Neural cell (in vitro differentiated cells): ENCODE results near the gene GPR78. TPM values are rescaled to one million over a fixed set of nuclear protein-coding genes. Genes with fewer than 3 reads are reported as not detected.

Experiments
- H2AFZ ChIP-seq: fragments of 200-600, 300-800 bp; sonication (generic), shearing (Covaris generic); 2 replicates; pipeline ENCODE4 v1.6.0; 2014; ENCODE audit warnings: low read depth, mild to moderate bottlenecking, antibody characterized with exemption, low read length, moderate library complexity
- H3F3A ChIP-seq: fragments of 200-600 bp; shearing (Covaris generic); 2 replicates; pipeline ENCODE4 v1.6.1; 2016; ENCODE audit warnings: mild to moderate bottlenecking, moderate library complexity, mixed read lengths, antibody characterized with exemption, low read length; ENCODE audit not compliant: insufficient read depth, poor library complexity, severe bottlenecking
- H3K27ac ChIP-seq: fragments of 200-600, 300-800 bp; sonication (generic), shearing (Covaris generic); 2 replicates; pipeline ENCODE4 v1.5.1; 2014; ENCODE audit warnings: mild to moderate bottlenecking, low read length, moderate library complexity
- H3K27me3 ChIP-seq: fragments of 300-800, 200-600 bp; sonication (generic), shearing (Covaris generic); 2 replicates; pipeline ENCODE4 v1.6.0; 2014; ENCODE audit warnings: mild to moderate bottlenecking, low read depth, low read length, moderate library complexity; ENCODE audit not compliant: insufficient read depth
- H3K36me3 ChIP-seq: fragments of 300-800, 200-600 bp; sonication (generic), shearing (Covaris generic); 2 replicates; pipeline ENCODE4 v1.5.1; 2014; ENCODE audit warnings: mild to moderate bottlenecking, antibody characterized with exemption, low read length, moderate library complexity; ENCODE audit not compliant: insufficient read depth
- H3K4me2 ChIP-seq: fragments of 300-800, 200-600 bp; sonication (generic), shearing (Covaris generic); 2 replicates; pipeline ENCODE4 v1.6.0; 2014; ENCODE audit warnings: mild to moderate bottlenecking, low read length
- H3K4me3 ChIP-seq: fragments of 300-800, 200-600 bp; sonication (generic), shearing (Covaris generic); 2 replicates; pipeline ENCODE4 v1.5.1; 2014; ENCODE audit warnings: mild to moderate bottlenecking, low read length, moderate library complexity
- H3K79me2 ChIP-seq: fragments of 200-600 bp; shearing (Covaris generic); replicated peaks from 2 replicates; pipeline ENCODE4 v1.6.0; 2014; ENCODE audit warnings: mild to moderate bottlenecking, low read length, moderate library complexity; ENCODE audit not compliant: insufficient read depth
- H3K9ac ChIP-seq: fragments of 300-800, 200-600 bp; sonication (generic), shearing (Covaris generic); 2 replicates; pipeline ENCODE4 v1.6.1; 2016; ENCODE audit warnings: mild to moderate bottlenecking, low read length, mixed read lengths
- H3K9me2 ChIP-seq: fragments of 200-600 bp; shearing (Covaris generic); 2 replicates; pipeline ENCODE4 v1.6.1; 2016; ENCODE audit warnings: mild to moderate bottlenecking, low read length, mixed read lengths; ENCODE audit not compliant: insufficient read depth
- H3K9me3 ChIP-seq: fragments of 200-600, 300-800 bp; sonication (generic), shearing (Covaris generic); 2 replicates; pipeline ENCODE4 v1.6.1; 2016; ENCODE audit warnings: mild to moderate bottlenecking, mixed run types, low read length, moderate library complexity, mixed read lengths
- H4K20me1 ChIP-seq: fragments of 200-600 bp; shearing (Covaris generic); 2 replicates; pipeline ENCODE4 v1.6.1; 2016; ENCODE audit warnings: mild to moderate bottlenecking, mixed run types; ENCODE audit not compliant: insufficient read depth
- EZH2 ChIP-seq: fragments of 200-600, 300-800 bp; shearing (Covaris generic), sonication (generic); IDR thresholded peaks from 2 replicates; pipeline ENCODE4 v1.6.1; 2014; ENCODE audit warnings: antibody characterized with exemption, low read length, borderline replicate concordance, mild to moderate bottlenecking; ENCODE audit not compliant: insufficient read depth, poor library complexity, severe bottlenecking
- MXI1 ChIP-seq: fragments of 450-650 bp; conservative IDR thresholded peaks from 2 replicates; pipeline ENCODE4 v1.6.1; 2014; ENCODE audit warnings: antibody characterized with exemption, mild to moderate bottlenecking; ENCODE audit not compliant: poor library complexity, severe bottlenecking
- POLR2AphosphoS5 ChIP-seq: IDR thresholded peaks from 2 replicates; pipeline ENCODE4 v1.6.1; 2012
- RAD21 ChIP-seq: fragments of 450-650 bp; conservative IDR thresholded peaks from 2 replicates; pipeline ENCODE4 v1.6.1; 2014; ENCODE audit warnings: antibody characterized with exemption, mild to moderate bottlenecking, moderate library complexity
- SMC3 ChIP-seq: fragments of 450-650 bp; conservative IDR thresholded peaks from 2 replicates; pipeline ENCODE4 v1.6.1; 2014; ENCODE audit warnings: antibody characterized with exemption, mild to moderate bottlenecking, moderate library complexity; ENCODE audit not compliant: poor library complexity
- TAF1 ChIP-seq: IDR thresholded peaks from 2 replicates; pipeline ENCODE4 v1.6.1; 2012; ENCODE audit warnings: low read depth
- polyA plus RNA-seq: library from polyadenylated mRNA; depleted of rRNA; stranded (reverse); fragments of >200 nt; gene quantifications from 2 replicates; pipeline ENCODE4 v1.2.3, GENCODE V29; 2014
- TF ChIP-seq, protein P1 (sequence below): IDR thresholded peaks from 2 replicates; pipeline ENCODE4 v1.6.1; 2012; ENCODE audit warnings: borderline replicate concordance
- TF ChIP-seq, protein P2 (sequence below): fragments of 450-650 bp; IDR thresholded peaks from 2 replicates; pipeline ENCODE4 v1.5.1; 2014; ENCODE audit warnings: antibody characterized with exemption, mild to moderate bottlenecking, moderate library complexity; ENCODE audit not compliant: poor library complexity, severe bottlenecking

The GPR78 gene
- polyA plus RNA-seq, 1 donor from 2014 or later = not detected

DNA sequence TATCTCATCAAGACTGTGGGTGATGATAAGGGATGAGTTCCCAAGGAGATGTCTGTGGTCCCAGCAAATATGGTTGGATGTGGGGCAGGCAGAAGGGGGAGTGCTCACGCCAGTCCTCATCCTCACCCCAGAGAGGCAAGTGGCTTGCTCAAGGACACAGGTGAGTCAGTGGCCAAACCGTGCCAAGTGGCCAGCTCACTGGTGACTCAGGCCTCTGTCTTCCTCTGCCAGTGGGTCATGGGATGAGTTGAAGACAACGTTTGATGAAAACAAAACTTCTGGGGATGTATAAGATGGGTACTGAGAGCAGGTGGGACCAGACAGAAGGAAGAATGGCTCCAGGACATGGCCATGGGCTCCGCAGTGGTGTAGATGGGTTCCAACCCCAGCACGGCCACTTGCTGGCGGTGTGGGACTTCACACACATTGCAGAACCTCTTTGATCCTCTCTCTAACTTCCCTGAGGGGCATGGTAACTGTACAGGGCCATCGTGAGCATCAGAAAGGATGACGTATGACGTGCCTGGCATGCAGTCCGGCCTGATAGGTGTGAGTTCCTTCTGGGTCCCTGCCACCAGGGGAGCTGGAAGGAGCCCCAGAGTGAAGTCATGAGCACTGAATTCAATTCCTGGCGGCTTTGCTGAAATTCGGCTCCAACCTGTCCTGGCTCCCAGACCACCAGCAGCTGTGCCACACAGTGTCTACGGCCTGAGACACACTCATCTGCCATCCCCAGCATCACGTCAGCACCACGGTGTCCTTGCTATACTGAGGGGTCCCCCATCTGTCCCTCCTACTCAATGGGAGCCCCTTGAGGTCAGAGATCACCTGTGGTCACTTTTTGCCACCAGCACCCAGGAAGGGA is 41.3 kb upstream of the GPR78 start:
- Histone ChIP-seq H3K27me3 (no peaks in the 10 kb centered on the region), H3K36me3 (no peaks in the 10 kb centered on the region), H3F3A (no peaks in the 10 kb centered on the region), H4K20me1 (no peaks in the 10 kb centered on the region), H3K27ac (no peak overlapping the region), H3K9me2 (no peaks in the 10 kb centered on the region), H3K9ac (no peak overlapping the region), H3K4me3 (no peak overlapping the region), H3K79me2 (no peaks in the 10 kb centered on the region), H2AFZ (no peak overlapping the region), H3K9me3 (no peaks in the 10 kb centered on the region), H3K4me2 (no peak overlapping the region)
- TF ChIP-seq RAD21 (no peak), MXI1 (no peak), TAF1 (no peak), SMC3 (no peak)
- TF ChIP-seq, protein P1, sequence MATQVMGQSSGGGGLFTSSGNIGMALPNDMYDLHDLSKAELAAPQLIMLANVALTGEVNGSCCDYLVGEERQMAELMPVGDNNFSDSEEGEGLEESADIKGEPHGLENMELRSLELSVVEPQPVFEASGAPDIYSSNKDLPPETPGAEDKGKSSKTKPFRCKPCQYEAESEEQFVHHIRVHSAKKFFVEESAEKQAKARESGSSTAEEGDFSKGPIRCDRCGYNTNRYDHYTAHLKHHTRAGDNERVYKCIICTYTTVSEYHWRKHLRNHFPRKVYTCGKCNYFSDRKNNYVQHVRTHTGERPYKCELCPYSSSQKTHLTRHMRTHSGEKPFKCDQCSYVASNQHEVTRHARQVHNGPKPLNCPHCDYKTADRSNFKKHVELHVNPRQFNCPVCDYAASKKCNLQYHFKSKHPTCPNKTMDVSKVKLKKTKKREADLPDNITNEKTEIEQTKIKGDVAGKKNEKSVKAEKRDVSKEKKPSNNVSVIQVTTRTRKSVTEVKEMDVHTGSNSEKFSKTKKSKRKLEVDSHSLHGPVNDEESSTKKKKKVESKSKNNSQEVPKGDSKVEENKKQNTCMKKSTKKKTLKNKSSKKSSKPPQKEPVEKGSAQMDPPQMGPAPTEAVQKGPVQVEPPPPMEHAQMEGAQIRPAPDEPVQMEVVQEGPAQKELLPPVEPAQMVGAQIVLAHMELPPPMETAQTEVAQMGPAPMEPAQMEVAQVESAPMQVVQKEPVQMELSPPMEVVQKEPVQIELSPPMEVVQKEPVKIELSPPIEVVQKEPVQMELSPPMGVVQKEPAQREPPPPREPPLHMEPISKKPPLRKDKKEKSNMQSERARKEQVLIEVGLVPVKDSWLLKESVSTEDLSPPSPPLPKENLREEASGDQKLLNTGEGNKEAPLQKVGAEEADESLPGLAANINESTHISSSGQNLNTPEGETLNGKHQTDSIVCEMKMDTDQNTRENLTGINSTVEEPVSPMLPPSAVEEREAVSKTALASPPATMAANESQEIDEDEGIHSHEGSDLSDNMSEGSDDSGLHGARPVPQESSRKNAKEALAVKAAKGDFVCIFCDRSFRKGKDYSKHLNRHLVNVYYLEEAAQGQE = no peak

DNA sequence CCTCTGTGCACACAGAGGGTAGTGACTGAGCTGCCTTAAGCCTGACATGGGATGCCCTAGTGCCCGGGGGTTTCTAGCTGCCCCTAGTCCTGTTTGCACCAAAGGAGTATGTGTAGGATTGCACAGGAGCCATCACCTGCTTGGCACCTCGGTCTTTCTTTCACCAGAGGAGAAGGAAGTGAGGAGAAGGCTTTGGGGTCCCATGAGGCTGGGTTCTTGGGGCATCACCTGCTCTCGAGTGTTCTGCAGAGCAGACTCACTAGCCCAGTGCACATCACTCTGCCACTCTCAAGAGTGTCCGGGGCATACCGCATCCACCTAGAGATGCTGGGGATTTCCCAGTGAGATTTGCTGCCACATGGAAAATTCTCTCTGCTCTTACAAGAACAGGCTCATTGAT is 40.5 kb upstream of the GPR78 start:
- no peaks in the 10 kb centered on the region for H4K20me1 ChIP-seq
- H3K27me3 ChIP-seq = no peaks in the 10 kb centered on the region
- H3K79me2 ChIP-seq = no peaks in the 10 kb centered on the region
- H3K9ac ChIP-seq = no peak overlapping the region
- H3F3A ChIP-seq = no peaks in the 10 kb centered on the region
- H3K4me2 ChIP-seq = no peak overlapping the region
- TF ChIP-seq EZH2 (no peak), POLR2AphosphoS5 (no peak), MXI1 (no peak), SMC3 (no peak), RAD21 (no peak), TAF1 (no peak)
- TF ChIP-seq, protein P2, sequence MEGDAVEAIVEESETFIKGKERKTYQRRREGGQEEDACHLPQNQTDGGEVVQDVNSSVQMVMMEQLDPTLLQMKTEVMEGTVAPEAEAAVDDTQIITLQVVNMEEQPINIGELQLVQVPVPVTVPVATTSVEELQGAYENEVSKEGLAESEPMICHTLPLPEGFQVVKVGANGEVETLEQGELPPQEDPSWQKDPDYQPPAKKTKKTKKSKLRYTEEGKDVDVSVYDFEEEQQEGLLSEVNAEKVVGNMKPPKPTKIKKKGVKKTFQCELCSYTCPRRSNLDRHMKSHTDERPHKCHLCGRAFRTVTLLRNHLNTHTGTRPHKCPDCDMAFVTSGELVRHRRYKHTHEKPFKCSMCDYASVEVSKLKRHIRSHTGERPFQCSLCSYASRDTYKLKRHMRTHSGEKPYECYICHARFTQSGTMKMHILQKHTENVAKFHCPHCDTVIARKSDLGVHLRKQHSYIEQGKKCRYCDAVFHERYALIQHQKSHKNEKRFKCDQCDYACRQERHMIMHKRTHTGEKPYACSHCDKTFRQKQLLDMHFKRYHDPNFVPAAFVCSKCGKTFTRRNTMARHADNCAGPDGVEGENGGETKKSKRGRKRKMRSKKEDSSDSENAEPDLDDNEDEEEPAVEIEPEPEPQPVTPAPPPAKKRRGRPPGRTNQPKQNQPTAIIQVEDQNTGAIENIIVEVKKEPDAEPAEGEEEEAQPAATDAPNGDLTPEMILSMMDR = no peak
- TF ChIP-seq, protein P1 = no peak
- H2AFZ ChIP-seq = no peak overlapping the region
- H3K4me3 ChIP-seq = no peak overlapping the region
- H3K36me3 ChIP-seq = no peaks in the 10 kb centered on the region
- no peak overlapping the region for H3K27ac ChIP-seq
- H3K9me2 ChIP-seq = no peaks in the 10 kb centered on the region
- no peaks in the 10 kb centered on the region for H3K9me3 ChIP-seq
